SJSA1 (cell line): Measurements from ENCODE around the gene GNAQ. TPM values are rescaled to one million over a fixed set of nuclear protein-coding genes. Genes with fewer than 3 reads are reported as not detected.
A peak's percentile ranks its signal among the peaks of the same experiment; 100 is the strongest.

Source experiments
- DNase-seq, 2 experiments: peaks; one replicate each; pipeline ENCODE4 v3.0.0-alpha.2; 2015 to 2020; ENCODE audit warnings: low spot score in 2 of 2, low read depth in 1 of 2
- H3K27ac ChIP-seq: fragments of 250-450 bp; sonication (Bioruptor Pico); 2 replicates; pipeline ENCODE4 v1.5.1; 2020; ENCODE audit warnings: mild to moderate bottlenecking, moderate library complexity
- H3K27me3 ChIP-seq: fragments of 250-450 bp; sonication (Bioruptor Pico); replicated peaks from 2 replicates; pipeline ENCODE4 v1.5.1; 2020; ENCODE audit warnings: mild to moderate bottlenecking, moderate library complexity
- H3K36me3 ChIP-seq: fragments of 250-450 bp; sonication (Bioruptor Pico); 2 replicates; pipeline ENCODE4 v1.5.1; 2020; ENCODE audit warnings: mild to moderate bottlenecking
- H3K4me1 ChIP-seq: fragments of 250-450 bp; sonication (Bioruptor Pico); replicated peaks from 2 replicates; pipeline ENCODE4 v1.6.1; 2021; ENCODE audit warnings: mild to moderate bottlenecking
- H3K4me3 ChIP-seq: fragments of 250-450 bp; sonication (Bioruptor Pico); 2 replicates; pipeline ENCODE4 v1.5.1; 2020; ENCODE audit warnings: mild to moderate bottlenecking
- H3K9me3 ChIP-seq: fragments of 250-450 bp; sonication (Bioruptor Pico); replicated peaks from 2 replicates; pipeline ENCODE4 v1.5.1; 2020; ENCODE audit warnings: mild to moderate bottlenecking
- total RNA-seq: library from RNA; depleted of rRNA; stranded (reverse); fragments of >200 nt; shearing (Covaris generic); gene quantifications from 2 replicates; pipeline ENCODE4 v1.2.3, GENCODE V29; 2014

The GNAQ gene
- total RNA-seq, 1 experiment from 2014 or later: 46.2 TPM

DNA sequence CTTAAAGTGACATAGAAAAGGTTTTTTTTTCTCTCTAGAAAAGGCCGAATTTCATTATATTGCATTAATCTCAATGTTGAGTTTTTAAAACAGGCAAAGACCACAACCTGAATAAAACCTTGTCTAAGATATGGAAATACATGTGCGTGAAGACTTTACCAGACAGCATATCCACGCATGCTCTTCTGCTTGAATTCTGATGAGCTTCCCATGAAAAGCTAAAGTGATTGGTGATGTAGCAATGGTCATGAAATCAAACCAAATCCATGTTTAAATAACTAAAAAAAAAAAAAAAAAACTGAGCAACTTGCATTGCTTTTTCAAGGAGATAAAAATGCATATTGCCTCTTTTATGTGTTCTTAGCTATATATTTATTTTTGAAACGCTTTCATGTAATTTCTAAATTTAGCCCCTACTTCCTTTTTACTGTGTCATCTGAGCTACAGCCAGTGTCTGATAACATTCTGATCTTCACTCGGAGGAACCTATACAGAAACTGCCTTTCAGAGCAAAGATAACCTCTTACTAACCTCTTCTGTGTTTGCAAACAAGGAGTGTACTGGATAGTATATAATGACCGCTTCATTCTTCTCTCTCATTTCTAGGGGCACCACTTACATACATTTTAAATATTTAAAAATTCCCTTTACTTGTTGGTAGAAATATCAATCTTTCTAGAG is 204.4 kb downstream of the GNAQ start:
- no peak for DNase-seq
- Histone ChIP-seq H3K27me3 (no peaks in the 10 kb centered on the region), H3K4me3 (no peak overlapping the region), H3K4me1 (peaks cover 13% of the 10 kb centered on the region), H3K36me3 (no peaks in the 10 kb centered on the region), H3K27ac (no peak overlapping the region), H3K9me3 (no peaks in the 10 kb centered on the region)

DNA sequence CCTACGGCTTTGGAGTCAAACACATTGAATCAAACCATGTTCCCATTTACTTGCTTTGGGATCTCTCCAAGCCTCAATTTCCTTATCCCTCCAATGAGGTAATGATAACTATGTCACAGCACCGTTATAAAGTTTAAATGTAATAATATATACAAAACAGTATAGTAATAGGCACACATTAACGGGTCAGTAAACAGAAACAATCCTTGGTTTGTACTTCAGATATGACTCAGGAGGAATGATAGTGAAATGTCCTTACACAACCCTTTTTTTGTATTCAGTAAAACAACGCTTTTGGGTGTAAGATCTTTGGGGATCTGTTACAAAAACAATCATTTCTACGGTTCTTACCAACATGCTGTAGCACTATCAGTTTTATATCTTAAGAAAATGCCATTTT is 205.0 kb downstream of the GNAQ start:
- no peak overlapping the region for H3K4me3 ChIP-seq
- H3K36me3 ChIP-seq: no peaks in the 10 kb centered on the region
- H3K4me1 ChIP-seq: peaks cover 13% of the 10 kb centered on the region
- no peaks in the 10 kb centered on the region for H3K27me3 ChIP-seq
- H3K9me3 ChIP-seq: no peaks in the 10 kb centered on the region
- no peak overlapping the region; the same call in 1 of the 2 replicates for H3K27ac ChIP-seq
- DNase-seq: no peak

DNA sequence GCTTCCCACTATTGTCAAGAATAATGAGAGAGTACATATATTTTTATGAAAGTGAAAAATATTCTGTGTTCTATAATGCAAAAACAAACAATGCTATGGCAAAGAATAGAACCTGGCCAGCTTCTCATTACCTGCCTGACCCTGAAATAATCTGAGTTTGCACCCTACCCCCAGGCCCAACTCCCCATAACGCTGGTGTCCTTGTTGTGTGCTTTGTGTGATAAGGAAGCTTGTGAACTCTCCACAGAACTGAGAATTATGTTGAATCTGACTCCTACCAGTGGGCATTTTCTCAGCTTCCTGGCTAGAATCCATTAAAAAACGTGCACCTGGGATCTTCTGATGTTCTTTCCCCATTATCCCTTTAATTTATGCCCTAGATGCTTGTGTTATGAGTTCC is 205.5 kb downstream of the GNAQ start:
- no peak for DNase-seq
- no peak overlapping the region for H3K4me3 ChIP-seq
- no peaks in the 10 kb centered on the region for H3K36me3 ChIP-seq
- no peak overlapping the region; the same call in 1 of the 2 replicates for H3K27ac ChIP-seq
- no peaks in the 10 kb centered on the region for H3K27me3 ChIP-seq
- H3K9me3 ChIP-seq: no peaks in the 10 kb centered on the region
- peaks cover 13% of the 10 kb centered on the region for H3K4me1 ChIP-seq

DNA sequence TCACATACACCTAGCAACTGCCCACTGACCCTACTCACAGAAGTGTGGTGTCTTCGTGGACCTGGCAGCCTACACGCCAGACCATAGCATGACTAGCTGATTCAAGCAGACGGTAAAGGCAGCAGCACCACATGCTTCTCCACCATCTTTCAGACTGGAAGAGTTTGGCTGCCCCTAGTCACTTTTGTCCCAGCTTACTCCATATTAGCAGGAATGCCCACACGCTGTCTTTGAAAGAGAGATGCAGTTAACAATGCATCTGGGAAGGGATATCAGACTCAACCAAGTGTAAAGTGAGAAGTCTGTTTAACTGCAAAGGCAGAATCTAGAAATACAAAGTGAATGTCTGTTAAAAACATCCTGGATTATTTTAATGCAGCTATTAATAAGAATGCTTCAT is 206.2 kb downstream of the GNAQ start:
- Histone ChIP-seq H3K4me3 (no peak overlapping the region), H3K9me3 (no peaks in the 10 kb centered on the region), H3K27ac (no peak overlapping the region), H3K27me3 (no peaks in the 10 kb centered on the region), H3K36me3 (no peaks in the 10 kb centered on the region), H3K4me1 (peaks cover 17% of the 10 kb centered on the region)
- DNase-seq: no peak

DNA sequence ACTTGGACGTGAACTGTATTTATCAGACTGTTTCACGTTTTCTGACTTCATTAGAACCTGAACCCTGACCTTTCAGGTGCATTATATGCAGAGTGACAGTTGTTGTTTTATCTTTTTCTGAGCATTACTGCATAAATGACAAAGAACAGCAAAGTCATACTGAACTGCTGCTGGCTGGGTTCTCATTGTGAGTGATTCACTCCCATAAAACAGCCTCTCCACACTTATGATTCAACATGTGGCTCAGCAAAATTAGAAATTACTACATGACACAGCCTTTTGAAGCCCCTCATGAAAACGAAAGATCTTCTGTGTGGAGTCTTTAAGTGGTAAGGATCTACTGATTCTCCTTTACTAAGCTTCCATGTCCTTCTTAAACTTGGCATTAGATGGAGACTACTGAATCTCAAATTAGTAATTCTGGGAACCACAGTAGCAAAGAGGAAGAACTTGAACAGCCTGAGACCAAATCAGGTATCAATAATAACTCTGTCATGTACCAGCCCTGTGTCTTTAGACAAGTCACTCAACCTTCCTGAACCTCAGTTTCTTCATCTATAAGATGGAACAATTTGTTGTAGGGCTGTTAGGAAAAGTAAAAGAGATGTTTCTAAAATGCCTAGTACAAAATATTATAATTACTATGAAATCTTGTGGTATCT is 211.2 kb downstream of the GNAQ start:
- Histone ChIP-seq H3K4me1 (peaks cover 8% of the 10 kb centered on the region), H3K27me3 (no peaks in the 10 kb centered on the region), H3K36me3 (no peaks in the 10 kb centered on the region), H3K27ac (peak overlapping the region; percentile 63), H3K4me3 (no peak overlapping the region), H3K9me3 (no peaks in the 10 kb centered on the region)
- DNase-seq: peak in 1 of 2 experiments; percentile 41

DNA sequence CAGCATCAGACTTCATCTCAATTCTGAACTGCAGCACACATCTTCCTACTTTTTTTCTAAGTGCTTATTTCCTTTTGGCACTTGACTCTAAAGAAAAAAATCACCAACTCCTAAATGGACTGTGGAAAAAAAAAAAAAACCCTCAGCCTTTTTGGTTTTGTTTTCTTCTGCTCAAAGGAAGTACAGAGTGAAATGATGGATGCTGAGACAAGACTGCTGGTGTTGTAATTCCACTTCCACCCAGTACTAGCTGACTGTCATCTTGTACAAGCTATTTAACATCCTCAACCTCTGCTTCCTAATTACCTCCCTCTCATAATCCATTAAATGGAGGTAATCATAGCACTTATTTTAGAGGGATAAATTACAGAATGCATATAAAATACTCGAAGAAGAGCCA is 212.0 kb downstream of the GNAQ start:
- H3K4me1 ChIP-seq: peaks cover 8% of the 10 kb centered on the region
- DNase-seq: no peak
- H3K27ac ChIP-seq: no peak overlapping the region
- H3K9me3 ChIP-seq: no peaks in the 10 kb centered on the region
- peaks cover 4% of the 10 kb centered on the region; the same call in 1 of the 2 replicates for H3K36me3 ChIP-seq
- no peaks in the 10 kb centered on the region for H3K27me3 ChIP-seq
- H3K4me3 ChIP-seq: no peak overlapping the region

DNA sequence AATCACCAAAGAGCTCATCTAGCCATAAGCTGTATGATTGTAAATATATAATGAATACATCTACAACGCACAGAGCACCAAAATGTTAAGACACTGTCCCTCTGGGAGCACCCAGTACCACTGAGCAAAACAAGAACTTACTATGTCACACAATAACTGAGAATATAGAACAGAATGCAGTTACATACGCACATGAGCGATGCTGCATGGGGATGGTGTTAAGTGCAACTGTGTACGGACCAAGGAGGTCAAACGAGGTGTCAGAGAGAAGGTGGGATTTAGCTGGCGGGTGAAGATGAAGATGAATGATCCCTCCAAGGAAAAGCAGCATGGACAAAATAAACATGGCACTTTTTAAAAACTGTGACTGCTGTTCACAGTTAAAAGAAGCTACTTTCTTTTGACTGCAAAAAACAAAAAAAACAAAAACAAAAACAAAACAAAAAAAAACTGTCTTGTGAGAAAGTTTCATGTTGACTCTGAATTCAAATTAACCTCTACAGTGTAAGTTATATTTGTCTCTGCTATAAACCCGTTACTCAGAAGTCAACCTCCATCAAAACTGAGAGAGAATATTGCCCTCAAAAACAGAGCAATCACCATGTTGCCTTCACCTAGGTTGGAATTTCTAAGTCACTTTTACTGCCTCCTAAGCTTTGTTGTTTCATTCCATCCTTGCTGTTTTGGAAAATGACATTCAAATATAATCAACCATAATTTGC is 213.9 kb downstream of the GNAQ start:
- H3K27ac ChIP-seq: no peak overlapping the region
- H3K27me3 ChIP-seq: no peaks in the 10 kb centered on the region
- H3K36me3 ChIP-seq: peaks cover 7% of the 10 kb centered on the region
- H3K9me3 ChIP-seq: no peaks in the 10 kb centered on the region
- no peak for DNase-seq
- no peak overlapping the region for H3K4me3 ChIP-seq
- H3K4me1 ChIP-seq: peaks cover 8% of the 10 kb centered on the region

DNA sequence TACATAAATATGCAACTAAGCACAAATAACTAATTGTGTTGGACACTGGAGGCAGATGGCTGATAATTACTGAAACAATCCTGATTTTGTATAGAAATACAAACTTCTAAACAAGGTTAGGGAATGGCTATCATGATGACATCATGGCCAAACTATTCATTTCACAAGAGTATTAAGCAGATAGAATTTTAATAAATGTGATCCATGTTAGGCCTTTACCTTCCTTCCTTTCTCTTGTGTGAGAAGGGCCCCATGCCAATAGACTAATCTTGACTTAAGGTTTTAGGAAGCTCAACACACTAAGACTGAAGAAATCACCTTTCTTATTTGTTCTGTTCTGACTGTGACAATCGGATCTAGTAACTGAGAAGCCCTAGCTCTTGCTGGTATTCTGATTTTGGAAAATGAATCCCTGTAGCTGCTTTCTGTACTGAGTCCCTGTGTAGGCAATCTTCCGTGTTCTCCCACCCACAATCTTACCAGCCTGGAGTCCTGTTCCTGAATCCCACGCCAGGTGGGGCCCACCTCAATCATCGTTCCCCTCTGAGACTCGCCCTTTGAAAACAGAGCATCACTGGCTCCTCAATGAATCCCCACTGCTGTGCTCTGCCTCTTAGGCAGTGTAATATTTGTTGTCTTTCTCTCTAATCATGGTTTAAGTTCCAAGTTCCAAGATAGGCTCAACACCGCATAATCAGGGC is 214.8 kb downstream of the GNAQ start:
- Histone ChIP-seq H3K27me3 (no peaks in the 10 kb centered on the region), H3K9me3 (no peaks in the 10 kb centered on the region), H3K27ac (no peak overlapping the region), H3K4me3 (no peak overlapping the region), H3K36me3 (peaks cover 7% of the 10 kb centered on the region), H3K4me1 (peaks cover 8% of the 10 kb centered on the region)
- no peak for DNase-seq

DNA sequence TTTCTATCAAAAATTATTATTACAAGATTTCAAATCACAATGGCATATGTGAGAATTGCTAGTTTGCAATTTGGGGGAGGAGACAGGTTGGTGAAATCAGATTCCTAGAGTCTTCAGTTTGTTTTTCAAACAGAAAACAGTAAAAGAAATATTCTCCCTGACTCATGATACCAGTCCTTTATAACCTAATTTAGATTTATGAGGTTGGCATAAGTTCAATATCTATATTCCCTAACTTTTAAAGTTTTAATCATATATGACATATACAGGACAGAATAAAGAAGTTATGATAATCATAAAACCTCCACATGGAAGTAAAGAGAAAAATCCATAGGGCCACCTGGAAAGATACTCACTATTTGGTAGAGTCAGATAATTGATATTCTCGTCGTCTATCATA is 216.4 kb downstream of the GNAQ start:
- Histone ChIP-seq H3K4me3 (no peak overlapping the region), H3K4me1 (peaks cover 3% of the 10 kb centered on the region), H3K27me3 (no peaks in the 10 kb centered on the region), H3K9me3 (no peaks in the 10 kb centered on the region), H3K36me3 (peaks cover 7% of the 10 kb centered on the region), H3K27ac (no peak overlapping the region)
- no peak for DNase-seq

DNA sequence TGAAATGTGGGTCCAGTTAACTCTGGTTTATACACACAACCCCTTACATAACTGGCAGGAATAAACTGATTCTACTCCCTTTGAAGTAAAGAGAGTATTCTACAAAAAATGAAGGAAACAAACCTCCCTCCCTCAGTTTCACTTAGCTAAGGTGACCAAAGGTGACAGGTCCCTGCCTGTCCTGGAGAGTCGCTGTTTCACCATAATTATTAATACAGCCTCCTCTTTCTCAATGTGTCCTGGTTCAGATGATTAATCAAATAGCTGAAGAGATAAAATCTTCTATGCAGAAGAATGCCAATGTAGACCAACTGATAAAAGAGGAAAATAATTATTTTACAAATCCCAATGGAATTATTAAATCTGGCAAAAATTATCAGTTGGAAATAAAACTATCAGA is 219.8 kb downstream of the GNAQ start:
- peaks cover 7% of the 10 kb centered on the region for H3K36me3 ChIP-seq
- no peaks in the 10 kb centered on the region for H3K9me3 ChIP-seq
- no peak overlapping the region for H3K27ac ChIP-seq
- H3K4me3 ChIP-seq: no peak overlapping the region
- no peak for DNase-seq
- H3K4me1 ChIP-seq: peaks cover 8% of the 10 kb centered on the region
- H3K27me3 ChIP-seq: no peaks in the 10 kb centered on the region

DNA sequence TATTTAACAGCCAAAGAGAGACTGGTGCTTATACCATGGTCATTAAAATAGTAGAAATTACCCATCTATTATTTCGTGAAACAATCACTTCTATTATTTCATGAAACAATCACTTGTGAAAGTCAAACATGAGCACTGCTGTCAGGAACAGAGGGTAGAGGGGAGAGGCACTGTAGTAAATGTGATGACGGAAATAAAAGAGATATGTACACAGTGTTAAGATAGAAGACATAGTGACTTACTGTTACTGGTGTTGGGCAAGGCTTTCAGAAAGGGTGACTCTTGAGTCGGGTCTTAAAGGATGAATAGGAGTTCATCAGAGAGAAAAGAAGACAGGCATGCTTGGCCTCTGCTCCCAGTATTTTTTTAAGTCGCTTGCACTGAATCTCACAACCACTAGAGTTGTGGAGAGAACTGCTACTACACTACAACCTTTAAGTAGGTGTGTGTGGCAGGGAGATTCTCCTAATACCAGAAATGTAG is 220.9 kb downstream of the GNAQ start:
- H3K4me1 ChIP-seq: peaks cover 8% of the 10 kb centered on the region
- no peaks in the 10 kb centered on the region for H3K27me3 ChIP-seq

DNA sequence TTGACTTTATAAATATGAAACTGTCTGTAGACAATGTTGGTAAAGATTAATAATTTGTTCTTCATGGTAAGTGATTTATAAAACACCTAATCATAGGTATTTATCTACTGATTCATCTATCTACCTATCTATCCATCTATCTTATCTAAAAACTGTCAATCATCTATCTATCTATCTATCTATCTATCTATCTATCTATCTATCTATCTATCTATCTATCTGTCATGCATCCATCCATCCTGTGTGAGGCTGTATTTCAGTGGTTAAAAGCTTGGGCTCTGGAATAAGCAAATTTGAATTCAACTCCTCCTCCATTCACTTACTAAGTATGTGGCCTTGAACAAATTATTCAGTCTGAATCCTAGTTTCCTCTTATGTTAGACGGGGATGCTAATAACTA is 221.6 kb downstream of the GNAQ start:
- peaks cover 8% of the 10 kb centered on the region for H3K4me1 ChIP-seq
- peaks cover 7% of the 10 kb centered on the region for H3K36me3 ChIP-seq
- no peak overlapping the region for H3K27ac ChIP-seq
- H3K4me3 ChIP-seq: no peak overlapping the region
- H3K27me3 ChIP-seq: no peaks in the 10 kb centered on the region
- H3K9me3 ChIP-seq: no peaks in the 10 kb centered on the region
- DNase-seq: no peak

More for the DNA sequence above, 220.9 kb downstream of the GNAQ start:
- DNase-seq: no peak
- H3K9me3 ChIP-seq: no peaks in the 10 kb centered on the region
- no peak overlapping the region for H3K4me3 ChIP-seq
- peaks cover 7% of the 10 kb centered on the region for H3K36me3 ChIP-seq
- H3K27ac ChIP-seq: no peak overlapping the region

DNA sequence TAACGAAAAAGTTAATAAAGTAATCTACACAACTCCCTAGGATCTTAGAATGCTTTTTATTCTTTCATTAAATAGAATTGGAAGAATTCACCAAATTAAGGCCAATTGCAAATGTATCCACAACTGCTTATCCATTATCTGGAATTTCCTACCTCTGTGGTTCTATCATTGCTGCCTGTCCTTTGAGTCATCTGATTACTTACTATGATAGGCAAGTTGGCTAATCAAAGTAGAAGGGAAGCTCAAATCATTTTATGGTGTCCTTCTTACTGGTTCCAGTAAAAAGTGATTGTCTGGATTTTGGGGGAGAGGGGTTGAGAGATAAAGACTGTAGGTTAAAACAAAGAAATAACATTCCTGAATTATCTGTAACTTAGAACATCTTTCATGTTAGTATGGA is 222.1 kb downstream of the GNAQ start:
- peaks cover 8% of the 10 kb centered on the region for H3K4me1 ChIP-seq
- no peak for DNase-seq
- H3K4me3 ChIP-seq: no peak overlapping the region
- H3K9me3 ChIP-seq: no peaks in the 10 kb centered on the region
- peaks cover 3% of the 10 kb centered on the region for H3K36me3 ChIP-seq
- H3K27ac ChIP-seq: no peak overlapping the region
- H3K27me3 ChIP-seq: no peaks in the 10 kb centered on the region

DNA sequence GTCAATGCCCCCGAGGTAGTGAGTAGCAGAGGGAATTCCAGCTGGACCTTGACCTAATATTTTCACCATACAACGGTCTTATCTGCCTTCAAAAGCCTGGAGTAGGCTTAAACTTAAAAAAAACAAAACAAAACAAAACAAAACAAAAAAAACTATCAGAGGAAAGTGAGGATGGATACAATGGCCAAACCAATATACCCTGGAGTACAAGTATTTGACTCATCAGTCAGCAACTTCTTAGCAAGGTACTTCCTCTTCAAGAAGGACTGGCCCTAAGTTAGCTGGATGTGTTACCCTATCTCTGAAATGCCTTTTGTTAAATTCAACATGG is 222.9 kb downstream of the GNAQ start:
- no peak for DNase-seq
- Histone ChIP-seq H3K4me1 (peaks cover 8% of the 10 kb centered on the region), H3K36me3 (no peaks in the 10 kb centered on the region; the same call in 1 of the 2 replicates), H3K4me3 (no peak overlapping the region), H3K27ac (no peak overlapping the region), H3K27me3 (no peaks in the 10 kb centered on the region), H3K9me3 (no peaks in the 10 kb centered on the region)
